Hepatocyte (in vitro differentiated cells): Measurements from ENCODE around the gene SLC44A3. TPM values are rescaled to one million over a fixed set of nuclear protein-coding genes. Genes with fewer than 3 reads are reported as not detected.

Experiments used
- DNase-seq: peaks from one replicate; pipeline ENCODE4 v3.0.0-alpha.2; 2016; ENCODE audit warnings: low spot score
- H2AFZ ChIP-seq: fragments of 200-600 bp; sonication (generic); 2 replicates; pipeline ENCODE4 v1.6.0; 2016; ENCODE audit warnings: antibody characterized with exemption, mild to moderate bottlenecking
- H3K27ac ChIP-seq: fragments of 200-600 bp; sonication (generic); 2 replicates; pipeline ENCODE4 v1.5.1; 2016; ENCODE audit warnings: mild to moderate bottlenecking
- H3K27me3 ChIP-seq: fragments of 200-600 bp; sonication (generic); 2 replicates; pipeline ENCODE4 v1.6.1; 2016
- H3K36me3 ChIP-seq: fragments of 200-600 bp; sonication (generic); replicated peaks from 2 replicates; pipeline ENCODE4 v1.5.1; 2016; ENCODE audit warnings: low read depth; ENCODE audit not compliant: insufficient read depth
- H3K4me1 ChIP-seq: fragments of 200-600 bp; sonication (generic); 2 replicates; pipeline ENCODE4 v1.5.1; 2016; ENCODE audit warnings: mild to moderate bottlenecking, moderate library complexity; ENCODE audit not compliant: insufficient read depth
- H3K4me2 ChIP-seq: fragments of 200-600 bp; sonication (generic); 2 replicates; pipeline ENCODE4 v1.6.0; 2016
- H3K4me3 ChIP-seq: fragments of 200-600 bp; sonication (generic); 2 replicates; pipeline ENCODE4 v1.5.1; 2016; ENCODE audit warnings: mild to moderate bottlenecking
- H3K79me2 ChIP-seq: fragments of 200-600 bp; sonication (generic); 2 replicates; pipeline ENCODE4 v1.6.0; 2017; ENCODE audit warnings: mild to moderate bottlenecking
- H3K9me2 ChIP-seq: fragments of 200-600 bp; sonication (generic); replicated peaks from 2 replicates; pipeline ENCODE4 v1.6.0; 2017; ENCODE audit warnings: mild to moderate bottlenecking; ENCODE audit not compliant: insufficient read depth
- H3K9me3 ChIP-seq: fragments of 200-600 bp; sonication (generic); 2 replicates; pipeline ENCODE4 v1.5.1; 2016; ENCODE audit warnings: low read depth, mild to moderate bottlenecking
- H4K20me1 ChIP-seq: fragments of 200-600 bp; sonication (generic); 2 replicates; pipeline ENCODE4 v1.6.0; 2016; ENCODE audit warnings: mild to moderate bottlenecking; ENCODE audit not compliant: insufficient read depth, poor library complexity, severe bottlenecking
- EZH2 ChIP-seq: fragments of 200-600 bp; sonication (generic); IDR thresholded peaks from 2 replicates; pipeline ENCODE4 v1.6.1; 2016; ENCODE audit warnings: antibody characterized with exemption, mild to moderate bottlenecking, borderline replicate concordance
- EZH2phosphoT487 ChIP-seq: fragments of 200-600 bp; sonication (generic); IDR thresholded peaks from one replicate; pipeline ENCODE4 v1.6.1; 2018; ENCODE audit warnings: antibody characterized with exemption, mild to moderate bottlenecking, low read depth, moderate library complexity; ENCODE audit not compliant: unreplicated experiment, severe bottlenecking
- WGBS: methylation state at CpG from one replicate; pipeline ENCODE4 v1.1.6; 2016; ENCODE audit warnings: low lambda C conversion rate; ENCODE audit errors: missing lambda C conversion rate; 5-methylcytosine and 5-hydroxymethylcytosine counted together
- polyA plus RNA-seq: library from polyadenylated mRNA; unstranded; fragments of >200 nt; fragmentation: Nextera tagmentation; extraction: Ambion mirVana; gene quantifications from 2 replicates; pipeline ENCODE4 v1.2.1, GENCODE V29; 2016
- total RNA-seq: library from RNA; depleted of rRNA; stranded (reverse); fragments of >200 nt; gene quantifications from 2 replicates; pipeline ENCODE4 v1.2.3, GENCODE V29; 2014
- TF ChIP-seq, protein P1 (sequence below): fragments of 200-600 bp; sonication (generic); IDR thresholded peaks from 2 replicates; pipeline ENCODE4 v1.5.1; 2016; ENCODE audit warnings: antibody characterized with exemption, mild to moderate bottlenecking; ENCODE audit not compliant: poor library complexity

The SLC44A3 gene
- total and polyA plus RNA-seq, 2 experiments from 2014 or later: 51.5 to 55.3 TPM

- DNase-seq: no peak
- 76% methylated on average over 6 of the region's 6 CpGs for WGBS
- Histone ChIP-seq H3K4me3 (no peak overlapping the region), H3K27ac (peak overlapping the region; percentile 87), H3K4me2 (no peak overlapping the region), H2AFZ (no peak overlapping the region), H3K27me3 (no peaks in the 10 kb centered on the region), H3K36me3 (no peaks in the 10 kb centered on the region), H3K9me2 (no peaks in the 10 kb centered on the region), H3K4me1 (peaks cover 19% of the 10 kb centered on the region), H4K20me1 (no peaks in the 10 kb centered on the region), H3K9me3 (no peaks in the 10 kb centered on the region), H3K79me2 (peaks cover 24% of the 10 kb centered on the region)
- TF ChIP-seq EZH2phosphoT487 (no peak), EZH2 (no peak)
- TF ChIP-seq, protein P1, sequence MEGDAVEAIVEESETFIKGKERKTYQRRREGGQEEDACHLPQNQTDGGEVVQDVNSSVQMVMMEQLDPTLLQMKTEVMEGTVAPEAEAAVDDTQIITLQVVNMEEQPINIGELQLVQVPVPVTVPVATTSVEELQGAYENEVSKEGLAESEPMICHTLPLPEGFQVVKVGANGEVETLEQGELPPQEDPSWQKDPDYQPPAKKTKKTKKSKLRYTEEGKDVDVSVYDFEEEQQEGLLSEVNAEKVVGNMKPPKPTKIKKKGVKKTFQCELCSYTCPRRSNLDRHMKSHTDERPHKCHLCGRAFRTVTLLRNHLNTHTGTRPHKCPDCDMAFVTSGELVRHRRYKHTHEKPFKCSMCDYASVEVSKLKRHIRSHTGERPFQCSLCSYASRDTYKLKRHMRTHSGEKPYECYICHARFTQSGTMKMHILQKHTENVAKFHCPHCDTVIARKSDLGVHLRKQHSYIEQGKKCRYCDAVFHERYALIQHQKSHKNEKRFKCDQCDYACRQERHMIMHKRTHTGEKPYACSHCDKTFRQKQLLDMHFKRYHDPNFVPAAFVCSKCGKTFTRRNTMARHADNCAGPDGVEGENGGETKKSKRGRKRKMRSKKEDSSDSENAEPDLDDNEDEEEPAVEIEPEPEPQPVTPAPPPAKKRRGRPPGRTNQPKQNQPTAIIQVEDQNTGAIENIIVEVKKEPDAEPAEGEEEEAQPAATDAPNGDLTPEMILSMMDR: no peak
These were observed 46.8 kb upstream of the SLC44A3 start for GRCh38 chr1:94773296-94773809.

- 56% methylated on average over 8 of the region's 8 CpGs for WGBS
- Histone ChIP-seq H3K27me3 (no peaks in the 10 kb centered on the region), H3K79me2 (peaks cover 24% of the 10 kb centered on the region), H4K20me1 (no peaks in the 10 kb centered on the region), H3K4me1 (peaks cover 19% of the 10 kb centered on the region), H3K9me2 (no peaks in the 10 kb centered on the region), H3K9me3 (no peaks in the 10 kb centered on the region), H3K36me3 (no peaks in the 10 kb centered on the region), H3K4me3 (no peak overlapping the region), H3K4me2 (peak overlapping the region; percentile 12), H3K27ac (peak overlapping the region; percentile 87), H2AFZ (no peak overlapping the region)
- peak; percentile 39 for DNase-seq
- no peak for TF ChIP-seq EZH2
- no peak for TF ChIP-seq EZH2phosphoT487
- TF ChIP-seq, protein P1: no peak
These were observed 46.2 kb upstream of the SLC44A3 start for GRCh38 chr1:94773931-94774422.

GRCh38 chr1:94776474-94776873, 43.7 kb upstream of the SLC44A3 start:
- 100% methylated on average over 1 of the region's 1 CpG for WGBS
- Histone ChIP-seq H3K9me3 (no peaks in the 10 kb centered on the region), H3K36me3 (no peaks in the 10 kb centered on the region), H3K27me3 (no peaks in the 10 kb centered on the region), H2AFZ (no peak overlapping the region), H3K9me2 (no peaks in the 10 kb centered on the region), H4K20me1 (no peaks in the 10 kb centered on the region), H3K4me3 (no peak overlapping the region), H3K4me1 (peaks cover 19% of the 10 kb centered on the region), H3K4me2 (no peak overlapping the region), H3K79me2 (peaks cover 10% of the 10 kb centered on the region), H3K27ac (no peak overlapping the region)
- no peak for DNase-seq
- TF ChIP-seq EZH2phosphoT487 (no peak), EZH2 (no peak)
- TF ChIP-seq, protein P1: no peak

GRCh38 chr1:94777281-94777680, 42.9 kb upstream of the SLC44A3 start:
- Histone ChIP-seq H3K4me3 (no peak overlapping the region), H3K27ac (no peak overlapping the region), H3K27me3 (no peaks in the 10 kb centered on the region), H3K9me3 (no peaks in the 10 kb centered on the region), H3K4me1 (peaks cover 19% of the 10 kb centered on the region), H2AFZ (no peak overlapping the region), H3K4me2 (no peak overlapping the region), H3K79me2 (peaks cover 11% of the 10 kb centered on the region), H3K36me3 (no peaks in the 10 kb centered on the region), H4K20me1 (no peaks in the 10 kb centered on the region), H3K9me2 (no peaks in the 10 kb centered on the region)
- DNase-seq: no peak
- TF ChIP-seq EZH2: no peak
- TF ChIP-seq, protein P1: no peak
- TF ChIP-seq EZH2phosphoT487: no peak
